Stimulated activated naive B cell treated with anti-CD40 and anti-IgM and Interleukin-4, amounts not matched to agents 10 μg/mL and 1 μg/mL and 100 μg/mL, for 72 hours (primary cell): ENCODE results near the gene MLYCD.

Experiments
- ATAC-seq, 2 donors: fragments of 150-1000 bp; cut with Tn5 transposase; replicated peaks; 2 replicates each; pipeline ENCODE4 v1.10.0; 2021; ENCODE audit warnings: moderate library complexity in 1 of 2
- DNase-seq: peaks from one replicate; pipeline ENCODE4 v3.0.0; 2021
- H3K27ac Mint-ChIP-seq: one replicate; pipeline ENCODE4 v1.8.0; 2022; ENCODE audit warnings: mild to moderate bottlenecking, mixed read lengths
- H3K27me3 Mint-ChIP-seq, 2 donors: one replicate each; pipeline ENCODE4 v1.8.0; 2022; ENCODE audit warnings: mixed read lengths in 2 of 2
- H3K36me3 Mint-ChIP-seq, 2 donors: one replicate each; pipeline ENCODE4 v1.8.0; 2022; ENCODE audit warnings: mixed read lengths in 2 of 2, mild to moderate bottlenecking in 1 of 2
- H3K4me1 Mint-ChIP-seq, 2 donors: one replicate each; pipeline ENCODE4 v1.8.0; 2022; ENCODE audit warnings: mixed read lengths in 2 of 2, mild to moderate bottlenecking in 1 of 2
- H3K4me3 Mint-ChIP-seq, 2 donors: one replicate each; pipeline ENCODE4 v1.8.0; 2022; ENCODE audit warnings: mild to moderate bottlenecking in 2 of 2, mixed read lengths in 2 of 2, moderate library complexity in 1 of 2
- H3K9me3 Mint-ChIP-seq, 2 donors: one replicate each; pipeline ENCODE4 v1.8.0; 2022; ENCODE audit warnings: mixed read lengths in 2 of 2, mild to moderate bottlenecking in 1 of 2

Gene MLYCD

GRCh38 chr16:83886199-83886971, 12.5 kb upstream of the MLYCD start:
- H3K4me3 Mint-ChIP-seq, result no peak overlapping the region
- ATAC-seq (no peak), DNase-seq (no peak)
- no peak overlapping the region for H3K27ac Mint-ChIP-seq
- peaks cover 5 to 7% of the 10 kb centered on the region in 2 donors for H3K9me3 Mint-ChIP-seq
- H3K4me1 Mint-ChIP-seq, result no peaks in the 10 kb centered on the region
- H3K36me3 Mint-ChIP-seq, result peaks cover 0 to under 1% of the 10 kb centered on the region in 2 donors
- H3K27me3 Mint-ChIP-seq, result peaks cover 10 to 23% of the 10 kb centered on the region in 2 donors

GRCh38 chr16:83887080-83887479, 11.8 kb upstream of the MLYCD start:
- no peaks in the 10 kb centered on the region for H3K4me1 Mint-ChIP-seq
- peaks cover 3 to 4% of the 10 kb centered on the region in 2 donors for H3K36me3 Mint-ChIP-seq
- peaks cover 9 to 22% of the 10 kb centered on the region in 2 donors for H3K27me3 Mint-ChIP-seq
- no peak for ATAC-seq
- no peak overlapping the region for H3K4me3 Mint-ChIP-seq
- no peak overlapping the region for H3K27ac Mint-ChIP-seq
- H3K9me3 Mint-ChIP-seq, result peaks cover 5 to 10% of the 10 kb centered on the region in 2 donors
- DNase-seq, result no peak

DNA sequence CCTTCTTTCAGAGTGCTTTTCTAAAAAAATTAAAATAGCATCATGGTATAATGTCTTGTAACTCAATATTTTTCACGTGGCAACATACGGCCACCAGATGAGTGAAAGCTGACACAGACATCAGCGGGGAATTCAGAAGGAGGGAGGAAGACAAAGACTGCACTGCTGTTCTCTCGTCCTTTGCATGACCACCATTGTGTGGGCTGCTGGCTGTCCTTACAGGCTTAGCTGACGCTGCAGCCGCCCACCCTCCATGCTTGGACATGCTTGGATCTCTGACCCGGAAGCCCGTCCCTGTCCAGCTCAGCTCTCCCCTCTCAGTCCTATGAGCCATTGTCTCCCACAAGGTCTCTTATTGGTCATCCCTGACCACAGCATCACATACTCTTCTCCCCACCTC, 11.4 kb upstream of the MLYCD start:
- Mint-ChIP-seq H3K27ac (no peak overlapping the region), H3K36me3 (peaks cover 3 to 4% of the 10 kb centered on the region in 2 donors), H3K4me3 (no peak overlapping the region), H3K9me3 (peaks cover 5 to 10% of the 10 kb centered on the region in 2 donors), H3K27me3 (peaks cover 9 to 22% of the 10 kb centered on the region in 2 donors), H3K4me1 (no peaks in the 10 kb centered on the region)
- ATAC-seq, result no peak
- DNase-seq, result no peak

GRCh38 chr16:83888672-83889044, 10.3 kb upstream of the MLYCD start:
- ATAC-seq (no peak), DNase-seq (no peak)
- Mint-ChIP-seq H3K36me3 (peaks cover 3 to 4% of the 10 kb centered on the region in 2 donors), H3K4me3 (no peak overlapping the region), H3K9me3 (peaks cover 5 to 10% of the 10 kb centered on the region in 2 donors), H3K27ac (no peak overlapping the region), H3K4me1 (no peaks in the 10 kb centered on the region), H3K27me3 (peaks cover 9 to 22% of the 10 kb centered on the region in 2 donors)

DNA sequence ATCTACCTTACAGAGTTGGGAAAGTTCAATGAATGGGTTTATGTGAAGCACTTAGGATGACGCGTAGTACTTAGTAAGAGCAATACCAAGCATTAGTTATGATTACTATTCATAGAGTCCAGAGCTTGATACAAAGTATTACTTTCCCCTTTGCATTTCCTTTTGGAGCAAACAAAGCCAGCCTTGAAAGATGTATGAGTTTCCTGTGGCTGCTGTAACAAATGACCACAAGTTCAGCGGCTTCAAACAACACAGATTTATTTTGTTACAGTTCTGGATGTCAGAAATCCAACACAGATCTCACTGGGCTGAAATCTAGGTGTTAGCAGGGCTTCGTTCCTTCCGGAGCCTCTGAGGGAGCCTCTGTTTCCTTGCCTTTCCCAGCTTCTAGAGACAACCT, 8.6 kb upstream of the MLYCD start:
- Mint-ChIP-seq H3K27ac (no peak overlapping the region), H3K4me3 (no peak overlapping the region), H3K9me3 (peaks cover 5 to 10% of the 10 kb centered on the region in 2 donors), H3K36me3 (peaks cover 3 to 4% of the 10 kb centered on the region in 2 donors), H3K27me3 (peaks cover 13 to 29% of the 10 kb centered on the region in 2 donors), H3K4me1 (no peaks in the 10 kb centered on the region)
- ATAC-seq (no peak), DNase-seq (no peak)

DNA sequence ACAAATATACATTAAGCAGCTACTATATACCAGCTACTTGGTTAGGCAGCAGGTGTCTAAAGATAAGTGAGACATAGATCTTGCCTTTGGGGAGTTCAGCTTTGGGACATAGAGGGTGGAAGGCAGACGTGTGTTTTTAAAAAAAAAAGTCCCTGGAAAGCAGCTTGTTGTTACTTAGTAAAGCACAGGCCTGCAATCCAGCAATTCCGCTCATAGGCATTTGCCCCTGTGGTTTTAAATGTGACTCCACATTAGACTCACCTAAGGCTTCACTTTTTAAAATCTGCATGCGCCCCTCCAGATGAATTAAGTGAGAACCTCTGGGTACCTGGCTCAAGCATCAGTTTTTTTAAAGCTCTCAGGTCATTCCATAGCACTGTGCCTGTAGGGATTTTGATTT, 7.2 kb upstream of the MLYCD start:
- no peaks in the 10 kb centered on the region for H3K4me1 Mint-ChIP-seq
- DNase-seq (no peak), ATAC-seq (no peak)
- no peak overlapping the region for H3K27ac Mint-ChIP-seq
- peaks cover 3 to 4% of the 10 kb centered on the region in 2 donors for H3K36me3 Mint-ChIP-seq
- peaks cover 5 to 10% of the 10 kb centered on the region in 2 donors for H3K9me3 Mint-ChIP-seq
- no peak overlapping the region for H3K4me3 Mint-ChIP-seq
- H3K27me3 Mint-ChIP-seq, result peaks cover 20 to 30% of the 10 kb centered on the region in 2 donors

GRCh38 chr16:83895243-83895642, 3.7 kb upstream of the MLYCD start:
- Mint-ChIP-seq H3K27me3 (peaks cover 27 to 29% of the 10 kb centered on the region in 2 donors), H3K27ac (no peak overlapping the region), H3K4me3 (no peak overlapping the region), H3K36me3 (peaks cover 4 to 5% of the 10 kb centered on the region in 2 donors), H3K9me3 (peaks cover 5 to 10% of the 10 kb centered on the region in 2 donors), H3K4me1 (peaks cover 9 to 16% of the 10 kb centered on the region in 2 donors)
- DNase-seq, result no peak
- no peak for ATAC-seq

GRCh38 chr16:83895942-83896341, 3.0 kb upstream of the MLYCD start:
- H3K27ac Mint-ChIP-seq, result no peak overlapping the region
- H3K36me3 Mint-ChIP-seq, result peaks cover 4 to 5% of the 10 kb centered on the region in 2 donors
- peaks cover 10 to 20% of the 10 kb centered on the region in 2 donors for H3K4me1 Mint-ChIP-seq
- no peak for ATAC-seq
- peaks cover 22 to 23% of the 10 kb centered on the region in 2 donors for H3K27me3 Mint-ChIP-seq
- H3K4me3 Mint-ChIP-seq, result no peak overlapping the region
- DNase-seq, result no peak
- H3K9me3 Mint-ChIP-seq, result peaks cover 3 to 4% of the 10 kb centered on the region in 2 donors

DNA sequence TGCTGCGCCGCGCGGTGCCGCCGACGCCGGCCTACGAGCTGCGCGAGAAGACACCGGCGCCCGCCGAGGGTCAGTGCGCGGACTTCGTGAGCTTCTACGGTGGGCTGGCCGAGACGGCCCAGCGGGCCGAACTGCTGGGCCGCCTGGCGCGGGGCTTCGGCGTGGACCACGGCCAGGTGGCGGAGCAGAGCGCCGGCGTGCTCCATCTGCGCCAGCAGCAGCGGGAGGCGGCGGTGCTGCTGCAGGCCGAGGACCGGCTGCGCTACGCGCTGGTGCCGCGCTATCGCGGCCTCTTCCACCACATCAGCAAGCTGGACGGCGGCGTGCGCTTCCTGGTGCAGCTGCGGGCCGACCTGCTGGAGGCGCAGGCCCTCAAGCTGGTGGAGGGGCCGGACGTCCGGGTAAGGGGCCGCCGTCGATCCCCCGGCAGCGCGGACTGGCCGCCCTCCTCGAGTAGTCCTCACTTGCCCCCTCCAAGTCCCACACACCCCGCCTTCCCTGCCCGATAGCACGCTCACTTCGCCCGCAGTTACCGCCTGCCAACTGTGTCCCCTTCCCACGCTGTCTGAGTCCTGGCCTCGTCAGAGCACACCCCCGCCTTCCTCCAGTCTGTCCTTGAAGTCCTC, 470 bp downstream of the MLYCD start:
- Mint-ChIP-seq H3K27ac (peak overlapping the region; percentile 76), H3K9me3 (no peaks in the 10 kb centered on the region), H3K27me3 (peaks cover 10 to 14% of the 10 kb centered on the region in 2 donors), H3K4me3 (peak overlapping the region; percentile 92), H3K36me3 (peaks cover 2 to 11% of the 10 kb centered on the region in 2 donors), H3K4me1 (peaks cover 19 to 38% of the 10 kb centered on the region in 2 donors)
- peak; percentile 67 to 73 for ATAC-seq
- peak; percentile 20 for DNase-seq

- peaks cover 10 to 14% of the 10 kb centered on the region in 2 donors for H3K27me3 Mint-ChIP-seq
- peaks cover 19 to 38% of the 10 kb centered on the region in 2 donors for H3K4me1 Mint-ChIP-seq
- peaks cover 2 to 17% of the 10 kb centered on the region in 2 donors for H3K36me3 Mint-ChIP-seq
- peak overlapping the region; percentile 76 for H3K27ac Mint-ChIP-seq
- H3K4me3 Mint-ChIP-seq, result peak overlapping the region; percentile 92
- no peaks in the 10 kb centered on the region for H3K9me3 Mint-ChIP-seq
- DNase-seq (no peak), ATAC-seq (no peak)
These were observed 1.1 kb downstream of the MLYCD start for GRCh38 chr16:83899978-83900377.

DNA sequence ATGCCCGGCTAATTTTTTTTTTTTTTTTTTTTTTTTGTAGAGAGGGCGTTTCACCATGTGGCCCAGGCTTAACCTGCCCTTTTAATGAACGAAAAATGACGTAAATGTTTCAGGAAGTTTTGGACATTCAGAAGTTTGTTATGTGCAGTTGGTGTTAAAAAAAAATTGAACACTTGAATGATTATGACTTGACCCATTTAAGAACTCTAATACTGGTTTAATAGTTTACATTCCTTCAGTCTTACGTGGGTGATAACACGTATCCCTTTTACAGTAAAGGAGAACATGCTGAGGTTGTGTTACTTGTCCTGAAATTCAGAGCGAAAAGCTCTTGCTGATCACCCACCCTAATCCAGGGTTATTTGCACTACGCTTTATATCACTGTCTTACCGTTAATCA, 1.7 kb downstream of the MLYCD start:
- H3K4me3 Mint-ChIP-seq, result peak overlapping the region in 1 of 2 donors; percentile 92
- H3K9me3 Mint-ChIP-seq, result no peaks in the 10 kb centered on the region
- H3K27me3 Mint-ChIP-seq, result peaks cover 10 to 14% of the 10 kb centered on the region in 2 donors
- no peak overlapping the region for H3K27ac Mint-ChIP-seq
- no peak for DNase-seq
- peaks cover 19 to 38% of the 10 kb centered on the region in 2 donors for H3K4me1 Mint-ChIP-seq
- ATAC-seq, result no peak
- H3K36me3 Mint-ChIP-seq, result peaks cover 4 to 19% of the 10 kb centered on the region in 2 donors

DNA sequence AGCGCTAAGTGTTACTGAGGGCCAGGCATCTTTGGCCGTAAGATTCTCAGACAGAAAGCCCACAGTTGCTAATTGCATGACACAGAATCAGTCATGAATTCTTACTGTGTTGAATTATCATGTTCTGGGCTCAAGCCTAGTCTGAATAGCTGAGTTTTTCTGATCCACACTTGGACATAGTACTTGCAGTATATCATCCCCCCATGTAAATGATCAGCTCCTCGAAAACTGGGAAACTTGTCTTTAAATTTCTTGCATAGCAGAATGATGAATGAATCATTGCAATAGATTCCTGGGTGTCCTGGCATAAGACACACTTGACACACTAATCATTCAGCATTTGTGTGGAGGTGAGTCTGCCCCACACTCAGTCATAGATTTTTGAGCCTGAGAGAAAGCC, 2.2 kb downstream of the MLYCD start:
- H3K4me3 Mint-ChIP-seq, result no peak overlapping the region
- peaks cover 10% of the 10 kb centered on the region in 2 donors for H3K27me3 Mint-ChIP-seq
- no peak for ATAC-seq
- H3K9me3 Mint-ChIP-seq, result no peaks in the 10 kb centered on the region
- H3K4me1 Mint-ChIP-seq, result peaks cover 19 to 38% of the 10 kb centered on the region in 2 donors
- peaks cover 4 to 22% of the 10 kb centered on the region in 2 donors for H3K36me3 Mint-ChIP-seq
- H3K27ac Mint-ChIP-seq, result no peak overlapping the region
- DNase-seq, result no peak

GRCh38 chr16:83903751-83904150, 4.8 kb downstream of the MLYCD start:
- DNase-seq, result no peak
- no peak overlapping the region for H3K27ac Mint-ChIP-seq

DNA sequence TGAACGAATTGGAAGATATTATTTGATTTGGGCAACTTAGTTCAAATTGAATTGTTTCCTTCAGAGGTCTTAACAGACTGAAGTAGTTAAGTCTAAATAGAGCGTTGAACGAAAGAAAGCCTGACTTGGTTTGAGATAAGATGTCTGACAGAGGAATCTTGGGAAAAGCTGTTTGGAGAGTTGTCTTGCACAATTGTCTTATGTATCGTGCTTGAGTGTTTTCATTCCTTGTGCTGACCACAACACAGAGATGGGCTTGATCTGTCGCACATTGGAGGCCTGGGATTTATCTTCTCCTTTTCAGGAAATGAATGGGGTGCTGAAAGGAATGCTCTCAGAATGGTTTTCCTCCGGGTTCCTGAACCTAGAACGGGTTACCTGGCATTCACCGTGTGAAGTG, 7.8 kb downstream of the MLYCD start:
- Mint-ChIP-seq H3K4me3 (no peak overlapping the region), H3K27ac (no peak overlapping the region), H3K9me3 (no peaks in the 10 kb centered on the region), H3K27me3 (no peaks in the 10 kb centered on the region), H3K36me3 (peaks cover 26 to 46% of the 10 kb centered on the region in 2 donors), H3K4me1 (peaks cover 9 to 13% of the 10 kb centered on the region in 2 donors)
- DNase-seq, result no peak
- ATAC-seq, result no peak

More at GRCh38 chr16:83903751-83904150, 4.8 kb downstream of the MLYCD start:
- peaks cover 19 to 31% of the 10 kb centered on the region in 2 donors for H3K4me1 Mint-ChIP-seq
- ATAC-seq, result no peak
- H3K9me3 Mint-ChIP-seq, result no peaks in the 10 kb centered on the region
- H3K27me3 Mint-ChIP-seq, result no peaks in the 10 kb centered on the region
- no peak overlapping the region for H3K4me3 Mint-ChIP-seq
- H3K36me3 Mint-ChIP-seq, result peaks cover 12 to 38% of the 10 kb centered on the region in 2 donors

DNA sequence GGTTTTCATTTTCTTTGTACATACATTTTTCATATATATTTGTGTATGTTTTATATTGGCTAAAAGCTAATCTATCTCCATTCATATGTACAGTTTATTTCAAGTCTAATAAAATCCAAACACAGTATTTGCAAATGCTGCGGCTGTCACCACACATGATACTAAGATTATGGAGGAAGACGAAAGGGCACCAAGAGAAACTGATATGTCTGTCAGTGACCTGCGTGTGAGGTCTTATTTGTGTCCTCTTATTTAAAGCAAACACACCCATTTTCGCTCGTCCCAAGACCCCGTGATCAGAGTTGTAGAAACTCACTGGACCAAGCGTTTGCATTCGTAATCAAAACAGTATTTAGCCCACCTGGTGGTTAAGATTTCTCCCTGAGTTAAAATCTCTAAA, 8.2 kb downstream of the MLYCD start:
- H3K27ac Mint-ChIP-seq, result no peak overlapping the region
- ATAC-seq, result no peak
- no peak overlapping the region for H3K4me3 Mint-ChIP-seq
- H3K36me3 Mint-ChIP-seq, result peaks cover 29 to 47% of the 10 kb centered on the region in 2 donors
- H3K4me1 Mint-ChIP-seq, result peaks cover 8 to 10% of the 10 kb centered on the region in 2 donors
- H3K27me3 Mint-ChIP-seq, result no peaks in the 10 kb centered on the region
- no peak for DNase-seq
- H3K9me3 Mint-ChIP-seq, result no peaks in the 10 kb centered on the region
